Esophagus squamous epithelium (tissue), 4 donors: ENCODE measurements around the gene TIMP4.

Experiments used
- POLR2A ChIP-seq, 4 donors: fragments of 450-650 bp; IDR thresholded peaks; one replicate each; pipeline ENCODE4 v1.6.1; 2017; ENCODE audit warnings: antibody characterized with exemption in 4 of 4, mild to moderate bottlenecking in 4 of 4, moderate library complexity in 3 of 4
- TF ChIP-seq, protein P1 (sequence below), 6 experiments: fragments of 450-650 bp in 4 of 6; fragments of 200-600 bp in 2 of 6; sonication (generic) in 2 of 6; IDR thresholded peaks; one replicate each; pipeline ENCODE4 v1.5.1; 2016 to 2019; ENCODE audit warnings: antibody characterized with exemption in 6 of 6, mild to moderate bottlenecking in 4 of 6, moderate library complexity in 4 of 6

- TF ChIP-seq, protein P1, sequence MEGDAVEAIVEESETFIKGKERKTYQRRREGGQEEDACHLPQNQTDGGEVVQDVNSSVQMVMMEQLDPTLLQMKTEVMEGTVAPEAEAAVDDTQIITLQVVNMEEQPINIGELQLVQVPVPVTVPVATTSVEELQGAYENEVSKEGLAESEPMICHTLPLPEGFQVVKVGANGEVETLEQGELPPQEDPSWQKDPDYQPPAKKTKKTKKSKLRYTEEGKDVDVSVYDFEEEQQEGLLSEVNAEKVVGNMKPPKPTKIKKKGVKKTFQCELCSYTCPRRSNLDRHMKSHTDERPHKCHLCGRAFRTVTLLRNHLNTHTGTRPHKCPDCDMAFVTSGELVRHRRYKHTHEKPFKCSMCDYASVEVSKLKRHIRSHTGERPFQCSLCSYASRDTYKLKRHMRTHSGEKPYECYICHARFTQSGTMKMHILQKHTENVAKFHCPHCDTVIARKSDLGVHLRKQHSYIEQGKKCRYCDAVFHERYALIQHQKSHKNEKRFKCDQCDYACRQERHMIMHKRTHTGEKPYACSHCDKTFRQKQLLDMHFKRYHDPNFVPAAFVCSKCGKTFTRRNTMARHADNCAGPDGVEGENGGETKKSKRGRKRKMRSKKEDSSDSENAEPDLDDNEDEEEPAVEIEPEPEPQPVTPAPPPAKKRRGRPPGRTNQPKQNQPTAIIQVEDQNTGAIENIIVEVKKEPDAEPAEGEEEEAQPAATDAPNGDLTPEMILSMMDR (IDR thresholded peaks at IDR 0.05) = no peak
- no peak for TF ChIP-seq POLR2A (IDR thresholded peaks at IDR 0.05)
These were observed 39.6 kb upstream of the TIMP4 start for GRCh38 chr3:12198301-12198700.
